ENCODE measurements around the gene TMEM120B. TPM values are rescaled to one million over a fixed set of nuclear protein-coding genes. Genes with fewer than 3 reads are reported as not detected.

Gene TMEM120B
- total RNA-seq, 1 donor: 8.0 TPM

DNA sequence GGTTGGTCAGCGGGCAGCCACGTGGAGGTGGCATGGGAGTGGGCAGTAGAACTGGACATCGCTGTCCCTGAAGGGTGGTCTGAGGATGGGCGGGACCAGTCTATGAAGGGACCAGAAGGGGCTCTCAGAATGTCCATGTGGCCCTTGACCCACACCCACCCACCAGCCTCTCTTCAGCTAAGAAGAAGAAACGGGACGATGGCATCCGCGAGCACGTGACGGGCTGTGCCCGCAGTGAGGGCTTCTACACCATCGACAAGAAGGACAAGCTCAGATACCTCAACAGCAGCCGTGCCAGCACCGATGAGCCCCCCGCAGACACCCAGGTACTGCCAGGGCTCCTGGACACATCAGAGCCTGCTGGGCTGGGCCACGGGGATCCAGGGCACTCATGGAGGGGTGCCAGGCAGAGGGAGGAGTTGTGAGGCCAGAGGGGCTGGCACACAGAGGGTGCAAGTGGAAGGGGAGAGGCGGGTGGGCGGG lies 112.5 kb downstream of the TMEM120B start:
- no peak overlapping the region for H3K4me3 ChIP-seq (ENCODE audit: low read depth, low read length)
- TF ChIP-seq, protein P1, sequence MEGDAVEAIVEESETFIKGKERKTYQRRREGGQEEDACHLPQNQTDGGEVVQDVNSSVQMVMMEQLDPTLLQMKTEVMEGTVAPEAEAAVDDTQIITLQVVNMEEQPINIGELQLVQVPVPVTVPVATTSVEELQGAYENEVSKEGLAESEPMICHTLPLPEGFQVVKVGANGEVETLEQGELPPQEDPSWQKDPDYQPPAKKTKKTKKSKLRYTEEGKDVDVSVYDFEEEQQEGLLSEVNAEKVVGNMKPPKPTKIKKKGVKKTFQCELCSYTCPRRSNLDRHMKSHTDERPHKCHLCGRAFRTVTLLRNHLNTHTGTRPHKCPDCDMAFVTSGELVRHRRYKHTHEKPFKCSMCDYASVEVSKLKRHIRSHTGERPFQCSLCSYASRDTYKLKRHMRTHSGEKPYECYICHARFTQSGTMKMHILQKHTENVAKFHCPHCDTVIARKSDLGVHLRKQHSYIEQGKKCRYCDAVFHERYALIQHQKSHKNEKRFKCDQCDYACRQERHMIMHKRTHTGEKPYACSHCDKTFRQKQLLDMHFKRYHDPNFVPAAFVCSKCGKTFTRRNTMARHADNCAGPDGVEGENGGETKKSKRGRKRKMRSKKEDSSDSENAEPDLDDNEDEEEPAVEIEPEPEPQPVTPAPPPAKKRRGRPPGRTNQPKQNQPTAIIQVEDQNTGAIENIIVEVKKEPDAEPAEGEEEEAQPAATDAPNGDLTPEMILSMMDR (IDR thresholded peaks at IDR 0.05; ENCODE audit: insufficient read depth, low read length): no peak
- DNase-seq (ENCODE audit: low read depth): no peak

DNA sequence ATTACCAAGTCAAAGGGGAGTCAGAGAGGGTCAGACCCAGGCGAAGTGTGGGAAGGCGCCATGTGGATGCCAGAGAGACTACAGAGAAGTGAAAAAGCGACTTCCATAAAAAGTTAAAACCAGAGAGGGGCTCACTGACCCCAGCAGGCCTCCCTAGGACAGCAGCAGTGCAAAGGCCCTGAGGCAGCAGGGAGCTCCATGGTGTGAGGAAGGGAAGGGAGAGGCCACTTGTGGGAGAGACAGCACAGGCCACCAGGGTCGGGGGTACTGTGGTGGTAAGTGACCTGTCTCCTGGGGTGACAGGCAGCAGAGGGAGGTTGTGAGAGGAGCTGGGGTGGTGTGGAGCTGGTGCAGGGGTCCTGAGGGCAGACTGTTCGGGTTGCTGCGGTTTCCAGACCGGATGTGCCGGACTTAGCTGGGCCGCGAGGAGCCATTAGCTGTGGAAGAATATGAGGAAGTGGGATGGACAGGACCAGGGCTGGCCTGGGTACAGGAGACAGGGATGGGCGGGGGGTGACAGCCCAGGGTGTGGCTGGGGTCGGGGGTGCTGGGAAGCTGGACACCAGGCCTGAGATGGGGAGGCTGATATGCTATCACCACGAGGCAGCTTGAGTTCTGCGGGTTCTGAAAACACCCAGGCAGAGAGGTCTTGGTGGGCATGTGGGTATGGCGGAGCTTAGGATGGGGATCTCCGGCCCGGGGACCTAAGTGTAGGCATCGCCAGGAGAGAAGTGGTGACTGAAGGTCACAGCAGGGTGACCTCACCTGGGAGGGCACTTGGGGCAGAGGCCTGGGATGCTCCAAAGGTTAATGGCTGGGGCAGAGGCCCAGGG lies 114.0 kb downstream of the TMEM120B start:
- no peak for DNase-seq (ENCODE audit: low read depth)
- TF ChIP-seq, protein P1 (IDR thresholded peaks at IDR 0.05; ENCODE audit: insufficient read depth, low read length): no peak
- no peak overlapping the region for H3K4me3 ChIP-seq (ENCODE audit: low read depth, low read length)

DNA sequence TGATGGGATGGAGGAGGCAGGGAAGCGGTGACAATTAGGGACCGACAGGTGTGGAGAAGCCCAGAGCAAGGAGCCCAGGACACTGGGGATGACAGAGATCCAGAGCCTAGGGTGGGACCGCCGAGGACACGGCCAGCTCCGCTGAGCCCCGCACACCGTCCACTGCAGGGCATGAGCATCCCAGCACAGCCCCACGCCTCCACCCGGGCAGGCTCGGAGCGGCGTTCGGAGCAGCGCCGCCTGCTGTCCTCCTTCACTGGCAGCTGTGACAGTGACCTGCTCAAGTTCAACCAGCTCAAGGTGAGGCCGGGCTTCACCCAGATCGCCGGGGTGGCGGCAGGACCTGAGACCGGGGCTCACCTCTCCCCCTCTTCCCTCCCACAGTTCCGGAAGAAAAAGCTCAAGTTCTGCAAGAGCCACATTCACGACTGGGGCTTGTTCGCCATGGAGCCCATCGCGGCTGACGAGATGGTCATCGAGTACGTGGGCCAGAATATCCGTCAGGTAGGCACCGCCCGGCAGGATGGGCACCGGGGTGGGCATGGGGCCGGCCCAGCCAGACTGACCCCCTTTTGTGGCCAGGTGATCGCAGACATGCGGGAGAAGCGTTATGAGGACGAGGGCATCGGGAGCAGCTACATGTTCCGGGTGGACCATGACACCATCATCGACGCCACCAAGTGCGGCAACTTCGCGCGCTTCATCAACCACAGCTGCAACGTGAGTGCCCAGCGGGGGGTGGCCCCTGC lies 115.0 kb downstream of the TMEM120B start:
- TF ChIP-seq, protein P1 (IDR thresholded peaks at IDR 0.05; ENCODE audit: insufficient read depth, low read length): no peak
- DNase-seq (ENCODE audit: low read depth): no peak
- no peak overlapping the region for H3K4me3 ChIP-seq (ENCODE audit: low read depth, low read length)

DNA sequence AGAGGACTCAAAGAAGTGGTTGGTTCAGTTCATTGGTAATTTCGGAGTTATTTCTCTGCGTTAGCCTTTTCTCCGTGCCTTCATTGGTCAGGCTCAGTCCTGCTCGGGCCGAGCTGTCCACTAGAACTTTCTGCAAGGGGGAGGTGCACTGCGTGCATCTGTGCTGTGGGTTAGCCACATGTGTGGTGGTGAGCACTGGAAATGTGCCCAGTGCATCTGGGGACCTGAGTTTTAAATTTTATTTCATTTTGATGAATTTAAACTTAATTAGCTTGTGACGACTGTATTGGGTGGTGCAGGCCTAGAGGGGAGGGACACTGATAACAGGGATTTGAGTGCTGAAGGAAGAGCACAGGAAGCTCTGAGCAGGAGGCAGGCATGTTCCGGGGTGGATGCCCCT lies 115.8 kb downstream of the TMEM120B start:
- TF ChIP-seq, protein P1 (IDR thresholded peaks at IDR 0.05; ENCODE audit: insufficient read depth, low read length): no peak
- no peak overlapping the region for H3K4me3 ChIP-seq (ENCODE audit: low read depth, low read length)
- no peak for DNase-seq (ENCODE audit: low read depth)

DNA sequence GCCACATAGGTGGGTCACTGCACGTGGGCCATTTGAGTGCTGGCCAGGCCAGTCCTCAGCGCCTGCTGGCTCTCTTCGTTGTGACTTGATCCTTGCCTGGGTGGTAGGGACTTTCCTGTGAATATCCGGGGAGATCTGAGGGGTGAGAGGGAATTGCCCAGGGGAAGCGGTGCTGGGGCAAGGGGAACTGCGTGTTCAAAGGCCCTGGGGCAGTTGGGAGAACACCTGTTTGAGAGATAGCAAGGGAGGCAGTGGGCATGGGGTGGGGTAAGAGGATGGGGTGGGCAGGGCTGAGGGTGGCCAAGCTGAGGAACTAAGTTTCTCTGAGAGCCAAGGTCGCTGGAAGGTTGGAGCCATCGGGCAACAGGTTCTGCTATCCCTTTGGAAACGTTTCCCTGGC lies 116.3 kb downstream of the TMEM120B start:
- DNase-seq (ENCODE audit: low read depth): no peak
- TF ChIP-seq, protein P1 (IDR thresholded peaks at IDR 0.05; ENCODE audit: insufficient read depth, low read length): no peak
- no peak overlapping the region for H3K4me3 ChIP-seq (ENCODE audit: low read depth, low read length)

DNA sequence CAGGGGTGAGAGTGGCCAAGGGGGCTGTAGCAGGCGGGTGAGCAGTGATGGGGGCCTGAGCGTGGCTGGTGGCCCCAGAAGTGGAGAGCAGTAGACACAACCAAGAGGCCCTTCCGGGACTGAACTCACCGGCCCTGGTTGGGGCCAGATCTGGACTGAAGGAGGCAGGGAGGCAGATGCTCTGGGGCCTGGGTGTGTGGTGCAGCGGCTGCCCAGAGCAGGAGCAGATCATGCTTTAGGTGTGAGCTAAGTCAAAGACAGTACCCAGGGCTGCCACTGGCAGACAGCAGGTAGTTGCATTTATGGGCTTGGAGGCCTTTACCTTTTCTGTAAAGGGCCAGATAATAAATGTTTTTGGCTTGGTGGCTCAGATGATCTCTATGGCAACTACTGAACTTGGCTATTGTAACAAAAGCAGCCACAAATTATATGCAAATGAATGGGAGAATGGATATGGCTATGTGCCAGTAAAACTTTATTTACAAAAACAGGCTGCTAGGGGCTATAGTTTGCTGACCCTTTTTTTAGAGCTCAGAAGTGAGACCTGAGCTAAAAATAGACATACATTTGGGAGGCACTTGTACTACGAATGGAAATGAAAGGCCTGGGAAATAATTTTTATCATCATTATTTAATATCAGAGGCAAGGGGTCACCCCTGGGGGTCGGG lies 116.8 kb downstream of the TMEM120B start:
- no peak for DNase-seq (ENCODE audit: low read depth)
- TF ChIP-seq, protein P1 (IDR thresholded peaks at IDR 0.05; ENCODE audit: insufficient read depth, low read length): no peak
- H3K4me3 ChIP-seq (ENCODE audit: low read depth, low read length): no peak overlapping the region
